CD4-positive, alpha-beta T cell treated with Interleukin-2 at 100 ng/mL for 4 hours (primary cell): Measurements from ENCODE around the gene PLCH1.

Experiments
- DNase-seq: peaks from one replicate; pipeline ENCODE4 v3.0.0-alpha.2; 2020; ENCODE audit warnings: low spot score

PLCH1 gene

GRCh38 chr3:155455765-155456164 is 289.1 kb downstream of the PLCH1 start:
- no peak for DNase-seq

- no peak for DNase-seq
Measured at GRCh38 chr3:155453512-155453911, 291.4 kb downstream of the PLCH1 start.

- DNase-seq = no peak
Measured at GRCh38 chr3:155449613-155450267, 295.1 kb downstream of the PLCH1 start.

- no peak for DNase-seq
Measured at GRCh38 chr3:155448531-155448930, 296.3 kb downstream of the PLCH1 start.

- no peak for DNase-seq
Measured at GRCh38 chr3:155446366-155446765, 298.5 kb downstream of the PLCH1 start.

GRCh38 chr3:155444771-155445170 is 300.1 kb downstream of the PLCH1 start:
- no peak for DNase-seq

GRCh38 chr3:155443815-155444214 is 301.1 kb downstream of the PLCH1 start:
- no peak for DNase-seq

- no peak for DNase-seq
Measured at GRCh38 chr3:155442072-155442471, 302.8 kb downstream of the PLCH1 start.

GRCh38 chr3:155441506-155441905 is 303.4 kb downstream of the PLCH1 start:
- DNase-seq = no peak

- no peak for DNase-seq
Measured at GRCh38 chr3:155441026-155441425, 303.8 kb downstream of the PLCH1 start.

- DNase-seq = no peak
Measured at GRCh38 chr3:155435821-155436220, 309.1 kb downstream of the PLCH1 start.

GRCh38 chr3:155431856-155432570 is 312.9 kb downstream of the PLCH1 start:
- no peak for DNase-seq

- DNase-seq = no peak
Measured at GRCh38 chr3:155428563-155428962, 316.3 kb downstream of the PLCH1 start.

GRCh38 chr3:155426524-155427230 is 318.2 kb downstream of the PLCH1 start:
- DNase-seq = no peak

GRCh38 chr3:155425396-155425795 is 319.5 kb downstream of the PLCH1 start:
- DNase-seq = no peak

- DNase-seq = no peak
Measured at GRCh38 chr3:155424323-155424710, 320.6 kb downstream of the PLCH1 start.

GRCh38 chr3:155423526-155424322 is 321.1 kb downstream of the PLCH1 start:
- DNase-seq = no peak

GRCh38 chr3:155420881-155421486 is 323.9 kb downstream of the PLCH1 start:
- DNase-seq = no peak

- DNase-seq = no peak
Measured at GRCh38 chr3:155420406-155420805, 324.5 kb downstream of the PLCH1 start.

GRCh38 chr3:155418407-155418806 is 326.5 kb downstream of the PLCH1 start:
- no peak for DNase-seq

- DNase-seq = no peak
Measured at GRCh38 chr3:155417119-155417517, 327.8 kb downstream of the PLCH1 start.
